Activated CD4-positive, CD25-positive, alpha-beta regulatory T cell treated with anti-CD3 and anti-CD28 coated beads, Interleukin-2, amount 50 U/mL, for 72 hours (primary cell): ENCODE data around the gene GRIP1.

Experiments
- DNase-seq: peaks from one replicate; pipeline ENCODE4 v3.0.0; 2021

The GRIP1 gene, protein sequence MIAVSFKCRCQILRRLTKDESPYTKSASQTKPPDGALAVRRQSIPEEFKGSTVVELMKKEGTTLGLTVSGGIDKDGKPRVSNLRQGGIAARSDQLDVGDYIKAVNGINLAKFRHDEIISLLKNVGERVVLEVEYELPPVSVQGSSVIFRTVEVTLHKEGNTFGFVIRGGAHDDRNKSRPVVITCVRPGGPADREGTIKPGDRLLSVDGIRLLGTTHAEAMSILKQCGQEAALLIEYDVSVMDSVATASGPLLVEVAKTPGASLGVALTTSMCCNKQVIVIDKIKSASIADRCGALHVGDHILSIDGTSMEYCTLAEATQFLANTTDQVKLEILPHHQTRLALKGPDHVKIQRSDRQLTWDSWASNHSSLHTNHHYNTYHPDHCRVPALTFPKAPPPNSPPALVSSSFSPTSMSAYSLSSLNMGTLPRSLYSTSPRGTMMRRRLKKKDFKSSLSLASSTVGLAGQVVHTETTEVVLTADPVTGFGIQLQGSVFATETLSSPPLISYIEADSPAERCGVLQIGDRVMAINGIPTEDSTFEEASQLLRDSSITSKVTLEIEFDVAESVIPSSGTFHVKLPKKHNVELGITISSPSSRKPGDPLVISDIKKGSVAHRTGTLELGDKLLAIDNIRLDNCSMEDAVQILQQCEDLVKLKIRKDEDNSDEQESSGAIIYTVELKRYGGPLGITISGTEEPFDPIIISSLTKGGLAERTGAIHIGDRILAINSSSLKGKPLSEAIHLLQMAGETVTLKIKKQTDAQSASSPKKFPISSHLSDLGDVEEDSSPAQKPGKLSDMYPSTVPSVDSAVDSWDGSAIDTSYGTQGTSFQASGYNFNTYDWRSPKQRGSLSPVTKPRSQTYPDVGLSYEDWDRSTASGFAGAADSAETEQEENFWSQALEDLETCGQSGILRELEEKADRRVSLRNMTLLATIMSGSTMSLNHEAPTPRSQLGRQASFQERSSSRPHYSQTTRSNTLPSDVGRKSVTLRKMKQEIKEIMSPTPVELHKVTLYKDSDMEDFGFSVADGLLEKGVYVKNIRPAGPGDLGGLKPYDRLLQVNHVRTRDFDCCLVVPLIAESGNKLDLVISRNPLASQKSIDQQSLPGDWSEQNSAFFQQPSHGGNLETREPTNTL

DNA sequence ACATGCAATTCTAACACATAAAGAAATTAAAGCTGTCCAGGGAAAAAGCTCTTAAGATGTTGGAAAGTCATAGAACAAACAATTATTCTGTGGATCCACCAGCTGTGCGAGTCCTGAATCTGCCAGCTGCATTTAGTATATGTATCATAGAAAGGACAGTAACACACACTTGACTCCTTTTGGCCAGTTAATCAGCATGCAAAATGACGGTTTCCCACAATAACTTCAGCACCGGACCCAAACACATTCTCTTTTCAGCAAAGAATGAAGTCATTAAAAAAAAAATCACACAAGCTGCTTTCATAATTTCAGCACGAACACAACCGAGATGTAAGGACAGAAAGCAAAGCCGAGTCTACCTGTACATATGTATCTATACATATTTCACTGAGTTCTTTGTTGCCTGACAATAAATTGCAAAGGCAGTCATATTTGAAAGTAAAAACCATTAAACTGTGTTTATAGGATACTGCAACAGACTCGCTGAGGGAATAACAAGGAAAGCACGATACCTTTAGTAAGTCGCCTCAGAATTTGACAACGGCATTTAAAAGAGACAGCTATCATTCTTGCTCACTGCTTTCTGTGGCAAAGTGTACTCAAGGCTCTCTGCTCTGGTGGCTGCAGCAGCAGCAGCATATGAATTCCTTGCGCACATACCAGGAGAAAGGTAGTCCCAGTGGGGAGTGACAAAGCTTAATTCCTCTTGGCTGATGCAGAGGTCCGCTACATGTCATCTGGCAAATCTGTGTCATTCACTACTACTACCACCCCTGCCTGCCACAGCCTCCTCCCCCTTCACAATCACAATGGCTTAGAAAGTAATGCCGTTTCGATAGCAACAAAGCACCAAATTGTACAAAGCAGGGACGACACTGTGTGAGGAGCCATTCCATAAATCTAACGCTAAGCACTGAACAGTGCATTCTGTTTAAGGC, at the start of gene GRIP1:
Gene GRIP1 (minus strand): TSS at position 739 of the 938 bp plus-strand sequence. CDS start 172 bp downstream, at position 567.
- no peak for DNase-seq

DNA sequence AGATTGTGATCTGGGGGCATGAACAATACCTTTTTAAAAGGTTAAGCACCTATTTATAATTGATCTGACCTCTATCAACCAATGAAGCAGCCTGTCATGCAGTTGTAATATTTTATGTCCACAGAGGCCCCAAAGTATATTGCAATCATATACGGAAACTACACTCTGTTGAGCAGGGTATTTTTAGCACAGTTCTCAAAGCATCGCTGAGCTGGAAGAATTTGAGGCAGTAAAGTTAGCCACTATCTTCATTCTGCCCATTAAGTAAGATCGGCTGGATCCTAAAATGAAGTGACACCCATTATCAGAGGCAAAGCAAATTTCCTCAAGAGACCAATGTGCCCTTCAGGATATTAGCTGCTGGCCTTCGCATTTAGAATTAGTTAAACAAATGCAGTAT, 47.7 kb upstream of the GRIP1 start:
- no peak for DNase-seq

DNA sequence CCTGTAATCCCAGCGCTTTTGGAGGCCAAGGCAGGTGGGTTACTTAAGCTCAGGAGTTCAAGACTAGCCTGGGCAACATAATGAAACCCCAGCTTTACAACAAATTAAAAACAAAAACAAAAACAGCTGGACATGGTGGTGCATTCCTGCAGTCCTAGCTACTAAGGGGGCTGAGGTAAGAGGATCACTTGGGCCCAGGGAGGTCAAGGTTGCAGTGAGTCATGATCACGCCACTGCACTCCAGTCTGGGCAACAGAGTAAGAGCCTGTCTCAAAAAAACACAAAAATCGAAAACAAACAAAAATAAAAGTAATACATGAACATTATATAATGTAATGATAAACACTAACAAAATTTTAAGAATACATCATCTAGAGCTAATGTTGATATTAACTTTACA, 46.2 kb upstream of the GRIP1 start:
- no peak for DNase-seq

DNA sequence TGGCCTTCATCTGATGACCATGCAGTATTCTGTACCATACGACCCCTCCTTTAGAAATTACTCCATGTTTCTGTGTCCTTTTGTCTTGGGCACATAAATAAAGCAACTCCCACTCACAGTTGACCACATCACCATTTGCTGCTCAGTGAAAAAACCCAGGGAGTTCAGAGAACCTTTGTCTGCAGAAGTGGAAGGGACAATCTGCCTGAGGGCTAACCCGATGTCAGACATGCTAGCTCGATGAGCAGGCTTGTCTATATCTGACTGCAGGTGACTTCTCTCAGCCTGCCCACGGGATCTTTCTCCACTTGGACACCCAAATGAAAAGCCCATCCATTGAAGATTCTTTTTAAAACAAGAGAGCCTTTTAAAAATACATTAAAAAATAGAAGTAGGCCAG, 45.7 kb upstream of the GRIP1 start:
- no peak for DNase-seq

DNA sequence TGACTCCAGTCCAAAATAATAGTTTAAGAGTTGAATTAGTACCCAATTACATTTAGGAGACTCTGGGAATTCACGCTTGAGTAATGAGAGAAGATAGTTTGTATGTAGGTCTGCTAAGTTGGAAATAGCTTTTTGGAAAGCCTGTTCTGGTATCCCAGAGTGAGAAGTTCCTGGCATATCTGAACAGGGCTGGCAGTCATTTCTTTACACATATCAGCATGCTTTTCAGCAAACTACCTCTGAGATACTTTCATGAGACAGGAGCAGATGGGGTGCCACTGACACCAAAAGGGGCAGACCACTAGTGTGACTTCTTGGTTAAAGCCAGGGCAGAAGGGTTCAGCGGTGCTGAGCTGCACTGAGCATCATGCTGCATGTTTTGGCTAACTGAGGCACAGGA, 45.1 kb upstream of the GRIP1 start:
- no peak for DNase-seq

DNA sequence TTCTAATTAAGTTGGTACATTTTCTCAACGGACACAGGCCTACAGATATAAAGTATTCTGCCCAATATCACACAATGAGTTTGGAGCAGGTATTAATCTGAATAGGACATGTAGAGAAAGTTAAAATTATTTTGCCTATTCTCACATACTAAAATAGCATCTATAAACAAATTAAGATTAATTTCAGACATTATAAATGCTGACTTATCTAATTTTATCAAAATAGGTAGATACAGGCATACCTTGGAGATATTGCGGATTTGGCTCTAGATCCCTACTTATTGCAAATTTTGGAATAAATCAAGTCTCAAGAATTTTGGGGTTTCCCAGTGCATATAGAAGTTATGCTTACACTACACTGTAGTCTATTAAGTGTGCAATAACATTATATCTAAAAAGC, 41.0 kb upstream of the GRIP1 start:
- DNase-seq = no peak

DNA sequence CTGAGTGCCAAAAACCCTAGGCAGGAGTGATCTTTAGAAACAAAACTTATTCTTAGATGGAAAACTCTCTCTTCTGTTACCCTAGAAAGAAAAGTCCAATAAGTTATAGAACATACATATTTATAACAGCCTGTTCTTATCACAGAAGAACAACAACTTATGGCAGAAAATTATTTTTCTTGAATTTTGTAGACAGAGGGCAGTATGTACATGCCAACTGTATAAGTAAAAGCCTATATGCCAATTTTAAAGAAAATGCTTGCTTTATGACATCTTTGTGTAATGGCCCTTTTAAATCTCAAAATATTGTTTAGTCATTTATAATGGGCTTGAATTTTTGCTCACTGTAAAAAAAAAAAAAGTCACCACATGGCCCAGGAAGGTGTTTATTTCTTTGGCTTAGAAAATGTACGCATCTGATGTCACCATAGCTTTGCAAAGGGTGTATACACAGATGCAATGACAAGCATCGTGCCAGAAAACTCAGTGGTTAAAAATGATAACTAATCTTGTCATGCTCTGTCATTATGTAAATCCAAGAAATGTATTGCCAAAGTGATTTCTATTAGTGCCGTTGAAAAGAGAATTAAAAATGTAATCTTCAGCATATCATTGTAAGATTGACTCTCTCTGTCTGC, 38.3 kb upstream of the GRIP1 start:
- DNase-seq = no peak

DNA sequence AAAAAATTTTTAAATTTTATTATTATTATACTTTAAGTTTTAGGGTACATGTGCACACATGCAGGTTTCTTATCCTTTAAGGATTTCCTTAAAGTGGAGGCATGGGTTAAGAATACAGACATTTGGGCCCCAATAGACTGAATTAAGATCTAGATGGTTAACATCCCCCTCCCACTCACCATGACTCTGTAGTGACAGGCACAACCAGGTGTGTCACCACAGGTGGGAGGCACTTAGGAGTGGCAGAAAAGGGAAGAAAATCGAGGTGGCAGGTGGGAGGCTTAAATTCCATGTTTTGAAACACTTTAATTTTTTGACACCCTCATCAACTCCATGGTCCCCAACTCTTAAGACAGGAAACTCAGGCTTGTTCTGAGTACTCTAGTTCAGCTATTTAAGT, 37.6 kb upstream of the GRIP1 start:
- no peak for DNase-seq

DNA sequence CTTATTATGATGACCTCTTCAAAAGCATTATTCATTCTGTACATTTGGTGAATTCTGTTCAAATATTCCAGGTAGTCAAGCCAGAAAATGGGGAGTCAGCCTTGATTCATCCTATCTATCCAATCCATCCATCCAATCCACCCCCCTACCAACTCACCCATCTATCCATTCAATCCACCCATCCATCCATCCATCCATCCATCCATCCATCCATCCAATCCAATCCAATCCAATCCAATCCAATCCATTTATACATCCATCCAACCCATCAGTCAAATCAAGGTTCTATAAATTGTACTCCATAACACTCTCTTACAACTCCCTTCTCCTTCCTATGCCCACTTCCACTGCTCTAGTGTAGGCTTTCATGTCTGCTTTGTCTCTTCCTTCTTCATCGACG, 35.8 kb upstream of the GRIP1 start:
- no peak for DNase-seq

DNA sequence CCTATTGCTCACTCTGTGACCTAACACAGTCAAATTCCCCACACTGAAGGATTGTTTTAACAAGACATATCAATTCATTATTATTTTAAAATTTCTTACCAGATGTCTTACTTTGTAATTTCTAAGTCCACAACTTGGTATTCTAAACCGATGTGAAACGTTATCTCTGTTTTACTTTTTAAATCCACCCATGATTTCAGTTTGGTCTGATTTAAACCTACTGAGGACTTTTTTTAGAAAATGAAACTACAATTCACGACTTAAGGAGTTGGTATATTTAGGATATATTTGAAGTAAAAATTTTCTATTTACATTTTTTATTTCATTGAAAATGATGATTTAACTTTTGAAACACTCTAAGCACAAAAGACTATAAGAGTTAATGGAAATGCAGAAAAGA, 35.1 kb upstream of the GRIP1 start:
- DNase-seq = no peak

DNA sequence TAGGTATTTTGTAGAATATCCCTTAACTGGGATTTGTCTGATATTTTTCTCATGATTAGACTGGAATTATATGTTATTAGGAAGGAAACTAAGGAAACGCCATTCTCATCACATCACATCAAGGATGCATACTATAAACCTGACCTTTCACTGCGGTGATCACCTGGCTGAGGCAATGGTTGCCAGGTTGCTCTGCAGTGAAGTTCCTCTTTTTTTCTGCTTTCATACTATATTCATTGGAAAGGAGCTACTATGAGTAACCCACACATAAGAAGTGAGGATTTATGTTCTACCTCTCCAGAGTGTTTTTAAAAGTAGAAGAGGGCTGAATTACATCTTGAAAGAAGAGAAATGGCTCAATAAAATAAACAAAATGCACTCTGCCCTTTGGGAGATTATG, 31.0 kb upstream of the GRIP1 start:
- no peak for DNase-seq

DNA sequence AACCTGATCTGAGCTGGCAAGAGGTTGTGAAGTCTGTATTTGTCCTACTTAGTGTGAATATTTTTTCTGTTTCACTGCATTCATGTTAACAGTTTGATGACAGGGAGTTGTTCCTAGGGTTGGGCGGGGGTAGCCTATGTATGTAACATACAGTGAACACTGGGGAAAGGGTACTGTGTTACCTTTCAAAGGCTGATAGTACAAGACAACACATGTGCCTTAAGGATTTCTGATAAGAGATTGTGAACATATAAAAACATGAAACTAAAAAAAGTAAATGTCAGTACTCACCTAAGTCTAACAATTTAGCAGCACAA, 30.5 kb upstream of the GRIP1 start:
- DNase-seq = no peak

DNA sequence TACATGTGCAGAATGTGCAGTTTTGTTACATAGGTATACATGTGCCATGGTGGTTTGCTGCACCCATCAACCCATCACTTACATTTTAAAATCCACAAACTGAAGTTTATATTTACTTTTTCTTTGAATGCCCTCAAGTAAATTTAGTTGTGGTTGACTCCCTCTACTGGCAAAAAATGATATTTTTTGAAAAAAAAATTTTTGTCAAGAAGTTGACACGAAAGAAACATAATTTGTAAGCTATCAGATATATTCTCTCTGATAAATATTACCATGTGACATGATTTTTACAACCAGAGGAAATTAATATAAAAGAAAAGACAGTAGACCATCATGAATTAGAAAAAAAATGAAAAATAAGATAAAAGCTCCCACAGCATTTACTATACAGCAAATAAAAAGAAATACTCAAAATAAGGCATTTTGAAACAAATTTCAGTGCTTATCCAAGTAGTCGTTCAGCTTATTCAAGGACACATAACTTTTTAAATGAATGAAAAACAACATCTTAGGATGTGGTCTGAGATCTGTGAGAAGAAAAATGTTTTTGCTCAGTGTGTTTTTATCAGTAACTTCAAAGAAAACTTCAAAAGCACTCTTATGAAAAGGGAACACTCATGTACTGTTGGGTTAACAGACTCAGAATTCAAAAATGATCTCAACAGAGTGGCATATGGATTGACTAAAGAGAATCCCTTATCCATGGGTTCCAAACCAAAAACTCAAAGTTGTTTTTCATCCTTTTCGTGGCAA, 30.0 kb upstream of the GRIP1 start:
- no peak for DNase-seq

DNA sequence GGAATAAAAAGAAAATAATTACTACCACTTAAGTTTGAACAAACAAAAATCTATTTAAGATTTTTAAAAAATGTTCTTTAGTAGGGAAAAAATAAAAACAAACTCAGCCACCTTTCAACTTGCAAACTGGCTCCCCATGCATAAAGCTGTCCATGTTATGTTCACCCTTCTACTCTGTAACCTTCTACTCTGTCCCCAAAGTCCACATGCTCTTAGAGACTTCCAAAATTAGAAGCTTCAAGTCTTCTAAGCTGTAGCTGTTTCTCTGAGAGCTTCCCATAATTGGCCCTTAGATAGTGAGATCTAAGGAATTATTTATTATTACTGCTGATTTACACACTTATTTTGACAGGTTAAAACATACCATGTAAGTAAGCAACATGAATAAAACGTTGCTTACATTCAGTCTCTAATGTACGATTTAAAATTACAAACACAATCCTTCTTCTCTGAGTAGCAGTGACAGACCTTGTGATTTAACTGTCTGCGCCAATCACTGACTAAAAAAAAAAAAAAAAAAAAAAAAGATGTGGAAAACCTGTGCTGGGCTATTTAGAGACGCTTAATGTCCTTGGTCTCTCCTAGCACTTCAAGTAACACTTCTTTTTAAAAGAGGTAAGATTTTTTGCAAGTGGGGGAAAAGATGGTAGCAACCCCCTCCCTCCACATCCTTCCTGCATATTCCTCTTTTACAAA, 28.3 kb upstream of the GRIP1 start:
- DNase-seq = no peak

DNA sequence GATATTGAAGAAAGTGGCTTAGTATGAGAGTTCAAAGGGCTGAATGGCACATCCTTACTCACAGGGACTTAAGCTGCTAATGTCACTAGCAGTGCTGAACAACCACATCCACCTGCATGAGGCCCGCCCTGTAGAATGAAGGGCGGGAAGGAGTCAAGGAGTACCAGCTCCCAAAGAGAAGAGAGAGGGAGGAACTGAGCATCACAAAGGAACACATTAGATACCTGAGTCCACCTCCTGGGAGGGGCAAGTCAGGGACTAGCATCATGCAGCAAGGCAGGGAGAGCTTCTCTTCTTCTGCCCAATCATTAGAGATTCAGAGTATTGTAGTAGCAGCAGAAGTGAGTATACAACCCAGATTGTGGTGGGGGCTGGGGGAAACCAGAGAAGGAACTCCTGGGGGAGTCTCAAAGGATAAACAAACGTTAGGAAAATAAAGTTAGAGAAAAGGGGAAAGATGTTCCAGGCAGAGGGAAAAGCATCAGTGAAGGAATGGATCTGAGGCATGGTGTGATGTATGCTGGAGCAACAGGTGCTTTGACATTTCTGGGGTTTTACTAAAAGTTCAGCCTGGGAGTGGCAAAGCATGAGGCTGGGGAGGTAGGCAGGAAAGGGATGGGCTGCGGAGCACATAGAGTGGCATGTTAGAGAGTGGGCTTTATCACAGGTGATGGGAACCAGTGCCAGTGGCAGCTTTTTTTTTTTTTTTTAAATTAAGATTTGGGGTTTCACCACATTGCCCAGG, 21.0 kb upstream of the GRIP1 start:
- DNase-seq = no peak

DNA sequence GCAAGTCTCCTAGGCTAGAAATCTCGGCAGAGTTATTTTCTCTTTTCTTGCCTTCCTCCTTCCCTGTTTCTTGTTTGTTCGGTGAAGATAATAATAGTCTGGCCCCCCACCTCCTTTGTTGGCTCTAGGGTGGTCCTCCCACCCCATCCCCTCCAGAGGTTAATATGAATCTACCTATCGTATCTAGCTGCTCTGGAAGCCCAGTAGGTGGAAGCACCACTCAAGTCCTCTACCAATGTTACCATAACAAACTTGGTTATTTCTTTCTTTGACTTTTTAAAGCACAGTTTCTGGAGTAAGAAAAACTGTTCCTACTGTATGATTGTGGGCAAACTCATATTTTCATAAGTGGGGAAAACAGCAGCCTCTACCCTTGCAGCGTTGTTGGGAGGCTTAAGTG, 19.7 kb upstream of the GRIP1 start:
- DNase-seq = no peak

DNA sequence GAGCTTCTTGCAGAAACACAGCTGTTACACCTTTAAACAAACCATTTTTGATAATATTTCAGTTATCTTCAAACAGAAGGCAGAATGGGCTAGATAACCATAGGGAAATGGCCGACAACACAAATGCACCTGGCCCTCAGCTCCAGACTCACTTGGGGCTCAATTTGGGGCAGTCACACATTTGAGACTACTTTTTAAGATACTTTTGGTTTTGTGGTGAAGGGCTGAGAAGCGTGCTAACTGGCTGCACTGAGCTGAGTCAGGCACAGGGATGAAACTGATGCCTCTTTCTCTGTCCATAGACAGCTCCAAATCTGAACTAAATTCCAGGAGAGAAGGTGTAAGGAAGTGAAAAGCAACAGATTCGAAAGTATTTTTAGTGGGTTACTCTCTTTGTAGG, 18.5 kb upstream of the GRIP1 start:
- no peak for DNase-seq

DNA sequence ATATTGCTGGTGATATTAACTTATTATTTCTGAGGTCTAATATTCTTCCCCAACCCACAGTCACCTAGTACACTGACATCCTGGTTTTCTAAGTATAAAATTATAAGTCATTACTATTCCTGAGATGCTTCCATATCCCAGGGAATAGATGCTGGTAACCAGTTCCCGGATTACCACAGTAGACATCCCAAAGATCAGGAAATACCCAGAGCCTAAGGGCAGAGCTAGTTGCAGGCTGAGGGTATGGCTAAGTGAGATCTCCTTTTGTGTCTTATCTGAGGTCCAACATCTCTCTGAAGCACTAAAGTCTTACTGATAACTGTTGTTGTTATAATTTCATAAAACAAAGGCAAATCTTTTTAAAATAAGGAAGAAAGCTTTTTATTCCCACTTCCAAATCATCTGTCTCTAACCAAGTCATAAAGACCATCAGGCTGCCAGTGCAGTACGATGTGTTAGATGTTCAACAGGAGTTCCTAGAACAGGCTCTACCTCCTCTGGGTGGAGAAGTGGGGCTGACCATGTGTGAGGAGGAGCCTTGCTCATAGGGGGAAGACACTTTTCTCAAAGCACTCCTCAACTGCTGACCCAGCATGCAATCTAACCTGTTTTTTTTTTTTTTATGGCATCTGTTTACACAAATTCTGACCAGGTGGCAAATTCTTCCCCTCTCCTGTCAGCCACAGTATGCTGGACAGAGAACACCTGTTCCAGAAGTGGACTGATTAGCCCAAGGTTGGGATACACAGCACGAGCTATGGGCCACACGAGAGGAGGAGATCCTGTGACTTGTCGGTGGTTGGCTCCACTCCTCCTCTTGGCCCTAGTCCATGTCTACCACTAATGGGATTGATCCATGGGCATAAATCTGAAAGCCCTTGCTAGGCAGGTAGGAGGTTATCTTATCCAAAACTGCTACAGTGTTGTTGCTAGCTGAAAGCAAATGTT, 16.1 kb upstream of the GRIP1 start:
- no peak for DNase-seq
